Left ventricle myocardium inferior (tissue), 1 donor: Measurements from ENCODE around the gene PLGRKT. TPM values are rescaled to one million over a fixed set of nuclear protein-coding genes. Genes with fewer than 3 reads are reported as not detected.
"Not testable (repeated sequence)": the region's sequence is repeated elsewhere in the genome, so short reads cannot be mapped to it uniquely, and the experiment has no call there.

Experiments
- DNase-seq: peaks from one replicate; pipeline ENCODE4 v3.0.0-alpha.2; 2020
- H3K27ac ChIP-seq: fragments of 200-600 bp; replicated peaks from 2 replicates; pipeline ENCODE4 v1.8.0; 2021
- H3K27me3 ChIP-seq: fragments of 200-600 bp; 2 replicates; pipeline ENCODE4 v1.8.0; 2021; ENCODE audit warnings: low read depth
- H3K36me3 ChIP-seq: fragments of 200-600 bp; 2 replicates; pipeline ENCODE4 v1.8.0; 2021
- H3K4me1 ChIP-seq: fragments of 200-600 bp; 2 replicates; pipeline ENCODE4 v1.8.0; 2021
- H3K4me3 ChIP-seq: fragments of 200-600 bp; 2 replicates; pipeline ENCODE4 v1.8.0; 2021; ENCODE audit warnings: mild to moderate bottlenecking, moderate library complexity
- H3K9me3 ChIP-seq: fragments of 200-600 bp; replicated peaks from 2 replicates; pipeline ENCODE4 v1.8.0; 2021
- intact Hi-C: fragments of 100-400 bp; cut with micrococcal nuclease; formaldehyde crosslinking; loops from one replicate; pipeline ENCODE4 v1.11.0; 2022
- total RNA-seq: library from RNA; stranded (reverse); fragmentation: NEBNext Ultra II Directional; extraction: Animal tissue kit (Norgen Biotek cat#: 25700); gene quantifications from one replicate; pipeline ENCODE4 v1.2.1, GENCODE V29; 2021
- TF ChIP-seq, protein P1 (sequence below): fragments of 200-600 bp; IDR thresholded peaks from 2 replicates; pipeline ENCODE4 v1.8.0; 2021; ENCODE audit warnings: antibody characterized with exemption, mild to moderate bottlenecking, borderline replicate concordance
- donor health status: DM: no; HTN: yes; CAD: no; lungs with severe emphysema.

PLGRKT gene
- total RNA-seq, 1 donor from 2014 or later, result 34.3 TPM

DNA sequence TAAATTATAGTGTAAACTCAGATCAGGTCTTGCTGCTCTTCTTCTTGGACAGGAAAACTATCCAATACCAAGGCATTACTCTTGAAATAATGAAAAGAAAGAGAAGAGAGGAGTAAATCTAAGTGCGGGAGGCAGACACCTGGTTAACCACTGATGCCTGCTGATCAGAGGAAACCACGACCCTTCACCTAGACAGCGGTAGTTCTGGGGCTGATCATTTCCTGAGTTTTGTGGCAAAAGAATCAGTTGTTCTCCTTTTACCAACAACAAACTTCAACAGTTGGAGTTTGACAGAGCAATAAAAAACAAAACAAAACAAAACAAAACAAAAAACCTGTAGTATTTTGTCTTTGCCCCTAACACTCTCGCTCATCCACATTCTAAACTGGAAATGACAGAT lies 101.0 kb downstream of the PLGRKT start:
- Histone ChIP-seq H3K27ac (no peak overlapping the region), H3K4me1 (no peaks in the 10 kb centered on the region), H3K36me3 (no peaks in the 10 kb centered on the region), H3K4me3 (no peak overlapping the region), H3K27me3 (no peaks in the 10 kb centered on the region), H3K9me3 (no peaks in the 10 kb centered on the region)
- TF ChIP-seq, protein P1, sequence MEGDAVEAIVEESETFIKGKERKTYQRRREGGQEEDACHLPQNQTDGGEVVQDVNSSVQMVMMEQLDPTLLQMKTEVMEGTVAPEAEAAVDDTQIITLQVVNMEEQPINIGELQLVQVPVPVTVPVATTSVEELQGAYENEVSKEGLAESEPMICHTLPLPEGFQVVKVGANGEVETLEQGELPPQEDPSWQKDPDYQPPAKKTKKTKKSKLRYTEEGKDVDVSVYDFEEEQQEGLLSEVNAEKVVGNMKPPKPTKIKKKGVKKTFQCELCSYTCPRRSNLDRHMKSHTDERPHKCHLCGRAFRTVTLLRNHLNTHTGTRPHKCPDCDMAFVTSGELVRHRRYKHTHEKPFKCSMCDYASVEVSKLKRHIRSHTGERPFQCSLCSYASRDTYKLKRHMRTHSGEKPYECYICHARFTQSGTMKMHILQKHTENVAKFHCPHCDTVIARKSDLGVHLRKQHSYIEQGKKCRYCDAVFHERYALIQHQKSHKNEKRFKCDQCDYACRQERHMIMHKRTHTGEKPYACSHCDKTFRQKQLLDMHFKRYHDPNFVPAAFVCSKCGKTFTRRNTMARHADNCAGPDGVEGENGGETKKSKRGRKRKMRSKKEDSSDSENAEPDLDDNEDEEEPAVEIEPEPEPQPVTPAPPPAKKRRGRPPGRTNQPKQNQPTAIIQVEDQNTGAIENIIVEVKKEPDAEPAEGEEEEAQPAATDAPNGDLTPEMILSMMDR, result no peak
- intact Hi-C loops, result no loop called here
- DNase-seq, result no peak

GRCh38 chr9:5331276-5331675 lies 106.4 kb downstream of the PLGRKT start:
- H3K4me3 ChIP-seq, H3K9me3 ChIP-seq: not testable (repeated sequence)

GRCh38 chr9:5326893-5327548 lies 110.7 kb downstream of the PLGRKT start:
- Histone ChIP-seq H3K36me3 (no peaks in the 10 kb centered on the region), H3K9me3 (no peaks in the 10 kb centered on the region), H3K4me3 (peak overlapping the region; percentile 17), H3K27ac (no peak overlapping the region), H3K4me1 (no peaks in the 10 kb centered on the region), H3K27me3 (no peaks in the 10 kb centered on the region)
- TF ChIP-seq, protein P1, result no peak
- no peak for DNase-seq
- intact Hi-C loops, result no loop called here

More at GRCh38 chr9:5331276-5331675, 106.4 kb downstream of the PLGRKT start:
- H3K27me3 ChIP-seq, DNase-seq, intact Hi-C loops, H3K4me1 ChIP-seq, H3K27ac ChIP-seq, H3K36me3 ChIP-seq: not testable (repeated sequence)

GRCh38 chr9:5326187-5326586 lies 111.5 kb downstream of the PLGRKT start:
- Histone ChIP-seq H3K36me3 (no peaks in the 10 kb centered on the region), H3K9me3 (no peaks in the 10 kb centered on the region), H3K4me1 (no peaks in the 10 kb centered on the region), H3K27me3 (no peaks in the 10 kb centered on the region), H3K4me3 (no peak overlapping the region), H3K27ac (no peak overlapping the region)
- DNase-seq, result no peak
- intact Hi-C loops, result no loop called here
- TF ChIP-seq, protein P1, result no peak

GRCh38 chr9:5321601-5322000 lies 116.1 kb downstream of the PLGRKT start:
- DNase-seq, H3K4me3 ChIP-seq, H3K4me1 ChIP-seq, H3K27ac ChIP-seq, intact Hi-C loops, H3K9me3 ChIP-seq, H3K27me3 ChIP-seq, H3K36me3 ChIP-seq: not testable (repeated sequence)

GRCh38 chr9:5321058-5321457 lies 116.7 kb downstream of the PLGRKT start:
- no peak overlapping the region for H3K4me3 ChIP-seq
- H3K4me1 ChIP-seq, result no peaks in the 10 kb centered on the region
- no peaks in the 10 kb centered on the region for H3K27me3 ChIP-seq
- no peak for DNase-seq
- peaks cover 14% of the 10 kb centered on the region for H3K9me3 ChIP-seq
- TF ChIP-seq, protein P1, result no peak
- intact Hi-C loops, result no loop called here
- H3K27ac ChIP-seq, result no peak overlapping the region
- H3K36me3 ChIP-seq, result no peaks in the 10 kb centered on the region

DNA sequence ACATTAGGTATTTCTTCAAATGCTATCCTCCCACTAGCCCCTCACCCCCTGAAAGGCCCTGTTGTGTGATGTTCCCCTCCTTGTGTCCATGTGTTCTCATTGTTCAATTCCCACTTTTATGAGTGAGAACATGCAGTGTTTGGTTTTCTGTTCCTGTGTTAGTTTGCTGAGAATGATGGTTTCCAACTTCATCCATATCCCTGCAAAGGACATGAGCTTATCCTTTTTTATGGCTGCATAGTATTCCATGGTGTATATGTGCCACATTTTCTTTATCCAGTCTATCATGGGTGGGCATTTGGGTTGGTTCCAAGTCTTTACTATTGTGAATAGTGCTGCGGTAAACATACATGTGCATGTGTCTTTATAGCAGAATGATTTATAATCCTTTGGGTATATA lies 121.3 kb downstream of the PLGRKT start:
- H3K4me3 ChIP-seq, H3K27me3 ChIP-seq, DNase-seq, H3K36me3 ChIP-seq, H3K4me1 ChIP-seq, H3K27ac ChIP-seq, intact Hi-C loops: not testable (repeated sequence)
- peaks cover 41% of the 10 kb centered on the region for H3K9me3 ChIP-seq
